Mesothelial cell of epicardium (in vitro differentiated cells): ENCODE results near the gene MAP3K5. TPM values are rescaled to one million over a fixed set of nuclear protein-coding genes. Genes with fewer than 3 reads are reported as not detected.

Source experiments
- DNase-seq, 2 experiments: peaks; one replicate each; pipeline ENCODE4 v3.0.0; 2021; ENCODE audit warnings: low spot score in 2 of 2; ENCODE audit not compliant: unreplicated experiment in 2 of 2
- H3K27ac Mint-ChIP-seq: 2 replicates; pipeline ENCODE4 v1.8.0; 2021; ENCODE audit warnings: mixed read lengths
- H3K27me3 Mint-ChIP-seq: 2 replicates; pipeline ENCODE4 v1.8.0; 2021; ENCODE audit warnings: low read depth, mixed read lengths
- H3K36me3 Mint-ChIP-seq: 2 replicates; pipeline ENCODE4 v1.8.0; 2021; ENCODE audit warnings: mixed read lengths
- H3K4me1 Mint-ChIP-seq: 2 replicates; pipeline ENCODE4 v1.8.0; 2021; ENCODE audit warnings: mixed read lengths
- H3K4me3 Mint-ChIP-seq: 2 replicates; pipeline ENCODE4 v1.8.0; 2021; ENCODE audit warnings: mild to moderate bottlenecking, moderate library complexity, mixed read lengths
- H3K9me3 Mint-ChIP-seq: 2 replicates; pipeline ENCODE4 v1.8.0; 2021; ENCODE audit warnings: mixed read lengths
- total RNA-seq: library from RNA; stranded (reverse); gene quantifications from 3 replicates; pipeline ENCODE4 v1.2.1, GENCODE V29; 2021
- TF ChIP-seq, protein P1 (sequence below): fragments of 200-600 bp; sonication (generic); IDR thresholded peaks from one replicate; pipeline ENCODE4 v1.5.0; 2021; ENCODE audit warnings: antibody characterized with exemption; ENCODE audit not compliant: unreplicated experiment

Gene MAP3K5
- total RNA-seq, 1 donor from 2014 or later = 8.9 TPM

DNA sequence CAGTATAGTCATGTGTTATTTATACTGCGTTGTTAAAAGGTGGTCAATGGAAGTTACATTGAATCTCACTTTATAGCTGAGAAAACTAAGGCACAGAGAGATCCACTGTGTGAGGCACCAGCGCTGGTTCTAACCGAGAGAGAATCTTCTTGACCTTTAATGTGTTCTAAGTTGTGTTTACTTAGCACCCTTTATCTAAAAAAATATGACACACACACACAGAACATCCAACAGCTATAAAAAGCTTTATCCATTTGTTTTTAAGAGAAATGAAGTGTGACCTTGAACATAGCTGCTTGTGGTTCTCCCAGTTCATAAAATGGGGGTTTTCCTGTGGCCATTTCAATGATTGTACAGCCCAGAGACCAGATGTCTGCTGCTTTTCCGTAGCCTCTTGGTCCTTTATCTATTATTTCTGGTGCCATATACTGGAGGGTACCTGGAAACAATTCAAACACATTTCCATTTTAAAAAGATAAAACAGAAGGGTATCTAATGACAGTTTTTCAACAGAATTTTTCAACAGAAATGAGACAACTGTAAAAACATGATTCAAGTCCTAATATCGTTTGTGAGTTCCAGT, 187.3 kb downstream of the MAP3K5 start:
- H3K27ac Mint-ChIP-seq = no peak overlapping the region
- TF ChIP-seq, protein P1, sequence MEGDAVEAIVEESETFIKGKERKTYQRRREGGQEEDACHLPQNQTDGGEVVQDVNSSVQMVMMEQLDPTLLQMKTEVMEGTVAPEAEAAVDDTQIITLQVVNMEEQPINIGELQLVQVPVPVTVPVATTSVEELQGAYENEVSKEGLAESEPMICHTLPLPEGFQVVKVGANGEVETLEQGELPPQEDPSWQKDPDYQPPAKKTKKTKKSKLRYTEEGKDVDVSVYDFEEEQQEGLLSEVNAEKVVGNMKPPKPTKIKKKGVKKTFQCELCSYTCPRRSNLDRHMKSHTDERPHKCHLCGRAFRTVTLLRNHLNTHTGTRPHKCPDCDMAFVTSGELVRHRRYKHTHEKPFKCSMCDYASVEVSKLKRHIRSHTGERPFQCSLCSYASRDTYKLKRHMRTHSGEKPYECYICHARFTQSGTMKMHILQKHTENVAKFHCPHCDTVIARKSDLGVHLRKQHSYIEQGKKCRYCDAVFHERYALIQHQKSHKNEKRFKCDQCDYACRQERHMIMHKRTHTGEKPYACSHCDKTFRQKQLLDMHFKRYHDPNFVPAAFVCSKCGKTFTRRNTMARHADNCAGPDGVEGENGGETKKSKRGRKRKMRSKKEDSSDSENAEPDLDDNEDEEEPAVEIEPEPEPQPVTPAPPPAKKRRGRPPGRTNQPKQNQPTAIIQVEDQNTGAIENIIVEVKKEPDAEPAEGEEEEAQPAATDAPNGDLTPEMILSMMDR = no peak
- H3K4me3 Mint-ChIP-seq = no peak overlapping the region
- DNase-seq = no peak
- H3K36me3 Mint-ChIP-seq = peaks cover 2% of the 10 kb centered on the region
- peaks cover 9% of the 10 kb centered on the region for H3K4me1 Mint-ChIP-seq
- no peaks in the 10 kb centered on the region for H3K27me3 Mint-ChIP-seq
- no peaks in the 10 kb centered on the region for H3K9me3 Mint-ChIP-seq

DNA sequence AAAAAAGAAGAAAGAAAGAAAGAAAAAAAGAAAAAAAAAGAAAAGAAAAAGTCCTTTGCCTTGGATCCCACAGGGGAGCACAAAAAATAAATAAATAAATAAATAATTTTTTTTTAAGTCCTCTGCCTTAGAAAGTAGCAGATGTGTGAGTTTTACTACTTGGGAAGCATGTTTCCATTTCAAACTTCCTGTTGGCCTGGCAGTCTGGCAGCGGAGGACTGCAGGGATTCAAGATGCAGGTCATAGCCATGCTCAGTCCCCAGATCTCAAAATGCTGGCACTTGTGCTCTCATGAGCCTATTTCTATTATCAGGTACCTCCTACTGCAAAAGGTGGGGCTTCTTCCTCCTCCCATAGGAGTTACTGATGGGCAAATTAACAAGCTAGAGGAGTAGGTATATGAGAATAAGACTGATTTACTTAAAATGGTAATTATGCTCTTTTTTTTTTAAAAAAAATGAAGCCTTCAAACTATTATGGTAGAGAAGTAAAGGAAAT, 187.9 kb downstream of the MAP3K5 start:
- no peak for DNase-seq
- no peaks in the 10 kb centered on the region for H3K36me3 Mint-ChIP-seq
- H3K9me3 Mint-ChIP-seq = no peaks in the 10 kb centered on the region
- no peak overlapping the region for H3K4me3 Mint-ChIP-seq
- no peaks in the 10 kb centered on the region for H3K27me3 Mint-ChIP-seq
- no peak overlapping the region for H3K27ac Mint-ChIP-seq
- TF ChIP-seq, protein P1 = no peak
- peaks cover 7% of the 10 kb centered on the region for H3K4me1 Mint-ChIP-seq

DNA sequence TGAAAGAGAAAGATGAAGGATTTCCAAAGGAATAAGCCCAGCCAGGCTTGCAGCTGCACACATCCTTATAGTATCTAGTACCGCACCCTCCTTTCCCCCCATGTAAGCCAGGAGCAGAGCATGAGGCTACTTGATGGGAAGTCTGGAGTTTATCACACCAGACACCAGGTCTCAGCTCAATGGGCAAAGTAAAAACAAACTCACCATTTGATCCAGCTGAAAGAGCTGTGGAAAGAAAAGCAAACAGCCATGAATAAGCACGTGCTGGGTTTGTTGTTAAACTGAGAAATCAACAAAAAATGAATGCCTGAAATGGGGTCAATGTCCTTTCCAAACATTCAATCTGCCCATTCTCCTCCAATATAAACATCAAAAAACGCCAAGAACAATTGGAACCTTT, 191.5 kb downstream of the MAP3K5 start:
- Mint-ChIP-seq H3K27ac (no peak overlapping the region), H3K27me3 (no peaks in the 10 kb centered on the region), H3K4me3 (no peak overlapping the region), H3K36me3 (no peaks in the 10 kb centered on the region), H3K4me1 (peaks cover 6% of the 10 kb centered on the region), H3K9me3 (no peaks in the 10 kb centered on the region)
- TF ChIP-seq, protein P1 = no peak
- DNase-seq = no peak

DNA sequence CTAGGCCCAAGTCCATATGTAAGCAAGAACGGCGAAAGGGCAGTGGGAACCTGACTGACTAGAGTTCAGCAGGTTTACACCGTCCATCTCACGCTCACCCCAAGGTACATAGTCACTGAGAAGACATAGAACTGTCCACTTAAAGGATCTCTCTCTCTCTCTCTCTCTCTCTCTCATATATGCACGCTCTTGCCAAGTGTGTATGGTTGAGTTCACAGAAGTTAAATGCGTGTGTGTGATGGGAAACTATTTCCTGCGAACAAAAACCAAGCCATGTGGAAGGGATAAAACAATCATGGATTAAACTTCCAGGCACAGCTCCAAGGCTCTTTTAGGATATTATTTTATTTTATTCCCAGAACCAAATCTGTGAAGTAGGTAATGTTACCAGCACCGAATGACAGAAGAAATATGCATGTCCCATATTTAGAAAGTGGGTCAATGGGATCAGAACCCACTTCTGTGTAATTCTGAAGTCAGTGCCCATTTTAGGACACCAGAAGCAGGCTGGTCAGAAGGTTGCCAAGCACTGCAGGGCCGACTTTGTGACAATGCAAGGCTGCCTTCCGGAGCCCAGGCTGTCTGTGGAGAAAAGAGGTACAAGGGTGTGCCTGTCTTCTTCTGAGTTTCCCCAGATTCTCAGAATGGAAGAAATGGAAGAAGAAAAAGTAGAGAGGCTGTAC, 192.8 kb downstream of the MAP3K5 start:
- Mint-ChIP-seq H3K36me3 (no peaks in the 10 kb centered on the region), H3K27ac (peak overlapping the region; percentile 17), H3K4me3 (no peak overlapping the region), H3K27me3 (no peaks in the 10 kb centered on the region), H3K4me1 (peaks cover 4% of the 10 kb centered on the region), H3K9me3 (no peaks in the 10 kb centered on the region)
- TF ChIP-seq, protein P1 = no peak
- no peak for DNase-seq

DNA sequence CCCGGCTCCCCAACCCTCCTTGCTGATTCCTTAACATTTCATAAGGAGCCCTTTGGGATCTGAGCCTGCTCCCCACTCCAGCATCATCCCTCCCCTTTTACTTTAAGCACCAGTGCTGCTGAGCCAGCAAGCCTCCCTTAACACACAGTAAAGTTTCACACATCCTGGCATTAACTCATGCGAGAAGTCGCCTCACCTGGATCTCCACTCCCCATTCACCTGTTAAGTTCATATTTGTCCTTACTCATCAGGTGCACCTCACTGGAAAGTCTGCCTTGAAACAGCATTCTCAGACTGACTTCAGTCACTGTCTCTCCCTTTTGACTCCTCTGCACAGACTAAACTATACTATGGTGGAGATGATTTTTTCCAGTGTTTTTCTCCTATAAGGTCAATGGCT, 194.2 kb downstream of the MAP3K5 start:
- Mint-ChIP-seq H3K4me1 (peaks cover 4% of the 10 kb centered on the region), H3K4me3 (no peak overlapping the region), H3K27ac (no peak overlapping the region), H3K36me3 (no peaks in the 10 kb centered on the region), H3K9me3 (no peaks in the 10 kb centered on the region), H3K27me3 (no peaks in the 10 kb centered on the region)
- no peak for DNase-seq
- TF ChIP-seq, protein P1 = no peak
